GM23248 (cell line): Measurements from ENCODE around the gene HSF2BP.

ENCODE experiments used
- EZH2 ChIP-seq: fragments of 200-600 bp; sonication (generic); IDR thresholded peaks from 2 replicates; pipeline ENCODE4 v1.6.1; 2018; ENCODE audit warnings: antibody characterized with exemption, mild to moderate bottlenecking; ENCODE audit not compliant: insufficient read depth, poor library complexity, severe bottlenecking
- EZH2phosphoT487 ChIP-seq: fragments of 200-600 bp; sonication (generic); IDR thresholded peaks from 2 replicates; pipeline ENCODE4 v1.6.1; 2018; ENCODE audit warnings: antibody characterized with exemption, moderate library complexity, mild to moderate bottlenecking, low read depth; ENCODE audit not compliant: insufficient read depth

DNA sequence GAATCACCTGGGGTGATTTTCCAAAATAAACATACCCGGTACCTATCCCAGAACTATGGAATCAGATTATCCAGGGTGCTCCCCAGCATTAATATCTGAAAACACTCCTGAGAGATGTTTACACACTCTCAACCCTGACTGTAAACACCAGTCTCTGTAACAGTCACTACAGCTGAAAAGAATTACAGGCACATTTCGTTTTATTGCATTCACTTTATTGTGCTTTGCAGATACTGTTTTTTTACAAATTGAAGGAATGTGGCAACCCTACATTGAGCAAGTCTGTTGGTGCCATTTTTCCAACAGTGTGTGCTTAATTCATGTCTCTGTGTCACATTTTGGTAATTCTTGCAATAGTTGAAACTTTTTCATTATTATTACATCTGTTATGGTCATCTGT, 31.8 kb downstream of the HSF2BP start:
- TF ChIP-seq EZH2 (no peak), EZH2phosphoT487 (no peak)
